Measurements from ENCODE around the gene GRIN3A. TPM values are rescaled to one million over a fixed set of nuclear protein-coding genes. Genes with fewer than 3 reads are reported as not detected.
A peak's percentile ranks its signal among the peaks of the same experiment; 100 is the strongest.

Gene GRIN3A
- total RNA-seq, 1 experiment from 2014 or later, result not detected

- Histone ChIP-seq H3K9me3 (ENCODE audit: low read length) (no peaks in the 10 kb centered on the region), H3K9me2 (replicated peaks; ENCODE audit: insufficient read depth, low read length) (no peaks in the 10 kb centered on the region), H3K27ac (ENCODE audit: low read length) (no peak overlapping the region), H3K4me3 (ENCODE audit: low read length) (no peak overlapping the region), H3K4me1 (ENCODE audit: low read length) (no peaks in the 10 kb centered on the region), H2AFZ (ENCODE audit: low read length) (no peak overlapping the region), H3K79me2 (ENCODE audit: low read length) (no peaks in the 10 kb centered on the region), H3K9ac (ENCODE audit: low read length) (no peak overlapping the region), H3K36me3 (ENCODE audit: insufficient read depth, low read length) (no peaks in the 10 kb centered on the region), H3K4me2 (ENCODE audit: low read depth, low read length, poor library complexity, severe bottlenecking) (no peak overlapping the region), H4K20me1 (ENCODE audit: insufficient read depth, low read depth, low read length) (no peaks in the 10 kb centered on the region), H3K27me3 (ENCODE audit: low read length) (no peaks in the 10 kb centered on the region)
- DNase-seq, result no peak
Measured at GRCh38 chr9:101618698-101619097, 119.7 kb downstream of the GRIN3A start.

- no peaks in the 10 kb centered on the region for H3K9me2 ChIP-seq (replicated peaks; ENCODE audit: insufficient read depth, low read length)
- H3K27ac ChIP-seq (ENCODE audit: low read length), result no peak overlapping the region
- no peaks in the 10 kb centered on the region for H3K79me2 ChIP-seq (ENCODE audit: low read length)
- 0 out of 2 replicates have a peak, but pooled peaks cover 2% of the 10 kb centered on the region for H3K4me1 ChIP-seq (ENCODE audit: low read length)
- H4K20me1 ChIP-seq (ENCODE audit: insufficient read depth, low read depth, low read length), result no peaks in the 10 kb centered on the region
- H3K4me2 ChIP-seq (ENCODE audit: low read depth, low read length, poor library complexity, severe bottlenecking), result no peak overlapping the region
- DNase-seq, result no peak
- H3K4me3 ChIP-seq (ENCODE audit: low read length), result no peak overlapping the region
- no peak overlapping the region for H3K9ac ChIP-seq (ENCODE audit: low read length)
- no peak overlapping the region for H2AFZ ChIP-seq (ENCODE audit: low read length)
- H3K36me3 ChIP-seq (ENCODE audit: insufficient read depth, low read length), result no peaks in the 10 kb centered on the region
- no peaks in the 10 kb centered on the region for H3K27me3 ChIP-seq (ENCODE audit: low read length)
- H3K9me3 ChIP-seq (ENCODE audit: low read length), result no peaks in the 10 kb centered on the region
Measured at GRCh38 chr9:101605547-101605946, 132.9 kb downstream of the GRIN3A start.

GRCh38 chr9:101604296-101604695 lies 134.2 kb downstream of the GRIN3A start:
- H3K4me3 ChIP-seq (ENCODE audit: low read length), result no peak overlapping the region
- H2AFZ ChIP-seq (ENCODE audit: low read length), result no peak overlapping the region
- H3K9ac ChIP-seq (ENCODE audit: low read length), result no peak overlapping the region
- no peak overlapping the region for H3K27ac ChIP-seq (ENCODE audit: low read length)
- H3K27me3 ChIP-seq (ENCODE audit: low read length), result no peaks in the 10 kb centered on the region
- no peaks in the 10 kb centered on the region for H3K79me2 ChIP-seq (ENCODE audit: low read length)
- H3K9me3 ChIP-seq (ENCODE audit: low read length), result no peaks in the 10 kb centered on the region
- no peaks in the 10 kb centered on the region for H3K9me2 ChIP-seq (replicated peaks; ENCODE audit: insufficient read depth, low read length)
- H3K4me1 ChIP-seq (ENCODE audit: low read length), result 0 out of 2 replicates have a peak, but pooled peaks cover 2% of the 10 kb centered on the region
- H3K4me2 ChIP-seq (ENCODE audit: low read depth, low read length, poor library complexity, severe bottlenecking), result no peak overlapping the region
- no peaks in the 10 kb centered on the region for H3K36me3 ChIP-seq (ENCODE audit: insufficient read depth, low read length)
- no peak for DNase-seq
- H4K20me1 ChIP-seq (ENCODE audit: insufficient read depth, low read depth, low read length), result no peaks in the 10 kb centered on the region

GRCh38 chr9:101601904-101602765 lies 136.3 kb downstream of the GRIN3A start:
- Histone ChIP-seq H3K79me2 (ENCODE audit: low read length) (no peaks in the 10 kb centered on the region), H2AFZ (ENCODE audit: low read length) (no peak overlapping the region; the same call in 1 of the 2 replicates), H4K20me1 (ENCODE audit: insufficient read depth, low read depth, low read length) (no peaks in the 10 kb centered on the region), H3K4me2 (ENCODE audit: low read depth, low read length, poor library complexity, severe bottlenecking) (no peak overlapping the region), H3K36me3 (ENCODE audit: insufficient read depth, low read length) (no peaks in the 10 kb centered on the region), H3K27ac (ENCODE audit: low read length) (no peak overlapping the region), H3K27me3 (ENCODE audit: low read length) (no peaks in the 10 kb centered on the region), H3K9me2 (replicated peaks; ENCODE audit: insufficient read depth, low read length) (no peaks in the 10 kb centered on the region), H3K4me3 (ENCODE audit: low read length) (no peak overlapping the region), H3K4me1 (ENCODE audit: low read length) (0 out of 2 replicates have a peak, but pooled peaks cover 2% of the 10 kb centered on the region), H3K9me3 (ENCODE audit: low read length) (no peaks in the 10 kb centered on the region), H3K9ac (ENCODE audit: low read length) (no peak overlapping the region)
- DNase-seq, result peak; percentile 74

- DNase-seq, result no peak
- Histone ChIP-seq H4K20me1 (ENCODE audit: insufficient read depth, low read depth, low read length) (no peaks in the 10 kb centered on the region), H3K79me2 (ENCODE audit: low read length) (no peaks in the 10 kb centered on the region), H3K36me3 (ENCODE audit: insufficient read depth, low read length) (no peaks in the 10 kb centered on the region), H3K4me2 (ENCODE audit: low read depth, low read length, poor library complexity, severe bottlenecking) (no peak within 1 kb of the TSS), H2AFZ (ENCODE audit: low read length) (no peak within 1 kb of the TSS), H3K9me3 (ENCODE audit: low read length) (no peaks in the 10 kb centered on the region), H3K4me3 (ENCODE audit: low read length) (no peak within 1 kb of the TSS), H3K9me2 (replicated peaks; ENCODE audit: insufficient read depth, low read length) (no peaks in the 10 kb centered on the region), H3K27me3 (ENCODE audit: low read length) (no peaks in the 10 kb centered on the region), H3K27ac (ENCODE audit: low read length) (no peak within 1 kb of the TSS), H3K4me1 (ENCODE audit: low read length) (no peaks in the 10 kb centered on the region), H3K9ac (ENCODE audit: low read length) (no peak within 1 kb of the TSS)
Measured at GRCh38 chr9:101594796-101595195, 143.7 kb downstream of the GRIN3A start, which contains the start of gene PPP3R2. TSS of gene PPP3R2 (minus strand) at chr9:101594969. CDS start at chr9:101594921, 48 bp downstream.

GRCh38 chr9:101593345-101593744 lies 145.1 kb downstream of the GRIN3A start:
- no peak overlapping the region for H3K27ac ChIP-seq (ENCODE audit: low read length)
- DNase-seq, result no peak

GRCh38 chr9:101592788-101593187 lies 145.7 kb downstream of the GRIN3A start:
- Histone ChIP-seq H3K27me3 (ENCODE audit: low read length) (no peaks in the 10 kb centered on the region), H3K9ac (ENCODE audit: low read length) (no peak overlapping the region), H2AFZ (ENCODE audit: low read length) (no peak overlapping the region), H3K4me2 (ENCODE audit: low read depth, low read length, poor library complexity, severe bottlenecking) (no peak overlapping the region), H3K27ac (ENCODE audit: low read length) (no peak overlapping the region), H3K79me2 (ENCODE audit: low read length) (no peaks in the 10 kb centered on the region), H3K4me1 (ENCODE audit: low read length) (no peaks in the 10 kb centered on the region), H3K9me3 (ENCODE audit: low read length) (no peaks in the 10 kb centered on the region), H3K36me3 (ENCODE audit: insufficient read depth, low read length) (no peaks in the 10 kb centered on the region), H4K20me1 (ENCODE audit: insufficient read depth, low read depth, low read length) (no peaks in the 10 kb centered on the region), H3K4me3 (ENCODE audit: low read length) (no peak overlapping the region), H3K9me2 (replicated peaks; ENCODE audit: insufficient read depth, low read length) (no peaks in the 10 kb centered on the region)
- DNase-seq, result no peak

More at GRCh38 chr9:101593345-101593744, 145.1 kb downstream of the GRIN3A start:
- no peaks in the 10 kb centered on the region for H3K27me3 ChIP-seq (ENCODE audit: low read length)
- no peaks in the 10 kb centered on the region for H3K4me1 ChIP-seq (ENCODE audit: low read length)
- no peaks in the 10 kb centered on the region for H3K9me2 ChIP-seq (replicated peaks; ENCODE audit: insufficient read depth, low read length)
- H3K9ac ChIP-seq (ENCODE audit: low read length), result no peak overlapping the region
- no peaks in the 10 kb centered on the region for H3K36me3 ChIP-seq (ENCODE audit: insufficient read depth, low read length)
- H3K9me3 ChIP-seq (ENCODE audit: low read length), result no peaks in the 10 kb centered on the region
- no peaks in the 10 kb centered on the region for H3K79me2 ChIP-seq (ENCODE audit: low read length)
- no peak overlapping the region for H3K4me3 ChIP-seq (ENCODE audit: low read length)
- H3K4me2 ChIP-seq (ENCODE audit: low read depth, low read length, poor library complexity, severe bottlenecking), result no peak overlapping the region
- H4K20me1 ChIP-seq (ENCODE audit: insufficient read depth, low read depth, low read length), result no peaks in the 10 kb centered on the region
- no peak overlapping the region for H2AFZ ChIP-seq (ENCODE audit: low read length)

- H3K9me2 ChIP-seq (replicated peaks; ENCODE audit: insufficient read depth, low read length), result no peaks in the 10 kb centered on the region
- no peak overlapping the region for H3K4me3 ChIP-seq (ENCODE audit: low read length)
Measured at GRCh38 chr9:101591787-101592446, 146.5 kb downstream of the GRIN3A start.

More at GRCh38 chr9:101591787-101592446, 146.5 kb downstream of the GRIN3A start:
- H4K20me1 ChIP-seq (ENCODE audit: insufficient read depth, low read depth, low read length), result no peaks in the 10 kb centered on the region
- no peaks in the 10 kb centered on the region for H3K79me2 ChIP-seq (ENCODE audit: low read length)
- no peak overlapping the region for H3K27ac ChIP-seq (ENCODE audit: low read length)
- no peaks in the 10 kb centered on the region for H3K9me3 ChIP-seq (ENCODE audit: low read length)
- no peaks in the 10 kb centered on the region for H3K27me3 ChIP-seq (ENCODE audit: low read length)
- H2AFZ ChIP-seq (ENCODE audit: low read length), result no peak overlapping the region
- no peak overlapping the region for H3K9ac ChIP-seq (ENCODE audit: low read length)
- no peaks in the 10 kb centered on the region for H3K36me3 ChIP-seq (ENCODE audit: insufficient read depth, low read length)
- DNase-seq, result no peak
- no peak overlapping the region for H3K4me2 ChIP-seq (ENCODE audit: low read depth, low read length, poor library complexity, severe bottlenecking)
- no peaks in the 10 kb centered on the region for H3K4me1 ChIP-seq (ENCODE audit: low read length)
